ENCODE data around the gene GHRL.

The GHRL gene

GRCh38 chr3:10248184-10248983 is 44.4 kb downstream of the GHRL start, which contains the start of gene TATDN2:
Gene TATDN2 (plus strand): TSS chr3:10248459. CDS start chr3:10249201, 742 bp downstream.
- DNase-seq (ENCODE audit: low read depth in 4 of 4, low spot score in 1 of 4), result peak; percentile 75 to 94 (median 82)

- no peak for DNase-seq (ENCODE audit: low read depth in 4 of 4, low spot score in 1 of 4)
Observed at GRCh38 chr3:10247679-10248183, 45.0 kb downstream of the GHRL start.

- no peak for DNase-seq (ENCODE audit: low read depth in 4 of 4, low spot score in 1 of 4)
Observed at GRCh38 chr3:10245081-10245712, 47.5 kb downstream of the GHRL start.

GRCh38 chr3:10244009-10244408 is 48.7 kb downstream of the GHRL start:
- no peak for DNase-seq (ENCODE audit: low read depth in 4 of 4, low spot score in 1 of 4)

GRCh38 chr3:10242182-10243065 is 50.3 kb downstream of the GHRL start:
- peak in 3 of 4 experiments; percentile 35 to 64 (median 48) for DNase-seq (ENCODE audit: low read depth in 4 of 4, low spot score in 1 of 4)

GRCh38 chr3:10240799-10241198 is 51.9 kb downstream of the GHRL start:
- no peak for DNase-seq (ENCODE audit: low read depth in 4 of 4, low spot score in 1 of 4)

- no peak for DNase-seq (ENCODE audit: low read depth in 4 of 4, low spot score in 1 of 4)
Observed at GRCh38 chr3:10238345-10239183, 54.2 kb downstream of the GHRL start.
